ENCODE results near the gene KRTAP4-8.
"Not testable (repeated sequence)": the region's sequence is repeated elsewhere in the genome, so short reads cannot be mapped to it uniquely, and the experiment has no call there.

The KRTAP4-8 gene

GRCh38 chr17:41123991-41124371 lies 26.0 kb upstream of the KRTAP4-8 start, which contains the start of gene KRTAP4-12:
KRTAP4-12 (minus strand) TSS chr17:41124182; CDS start chr17:41124122, 60 bp downstream.
- not testable (repeated sequence) for H3K4me1 ChIP-seq (ENCODE audit: control insufficient read depth, insufficient read depth, low read length); H3K27me3 ChIP-seq (ENCODE audit: control insufficient read depth, insufficient read depth, low read length); H3K9me3 ChIP-seq (ENCODE audit: control insufficient read depth, insufficient read depth, low read length)

GRCh38 chr17:41123292-41123990 lies 25.5 kb upstream of the KRTAP4-8 start:
- H3K4me3 ChIP-seq (ENCODE audit: low read depth, low read length); H3K4me1 ChIP-seq (ENCODE audit: control insufficient read depth, insufficient read depth, low read length); H3K36me3 ChIP-seq (ENCODE audit: control insufficient read depth, insufficient read depth, low read length); H3K9me3 ChIP-seq (ENCODE audit: control insufficient read depth, insufficient read depth, low read length); H3K9ac ChIP-seq (ENCODE audit: low read depth, low read length); H3K27me3 ChIP-seq (ENCODE audit: control insufficient read depth, insufficient read depth, low read length): not testable (repeated sequence)

More at GRCh38 chr17:41123991-41124371, 26.0 kb upstream of the KRTAP4-8 start, which contains the start of gene KRTAP4-12:
- not testable (repeated sequence) for H3K36me3 ChIP-seq (ENCODE audit: control insufficient read depth, insufficient read depth, low read length); H3K9ac ChIP-seq (ENCODE audit: low read depth, low read length); H3K4me3 ChIP-seq (ENCODE audit: low read depth, low read length)

GRCh38 chr17:41121742-41122141 lies 23.8 kb upstream of the KRTAP4-8 start:
- no peak overlapping the region for H3K4me3 ChIP-seq (ENCODE audit: low read depth, low read length)
- no peaks in the 10 kb centered on the region for H3K36me3 ChIP-seq (ENCODE audit: control insufficient read depth, insufficient read depth, low read length)
- H3K27me3 ChIP-seq (ENCODE audit: control insufficient read depth, insufficient read depth, low read length) = no peaks in the 10 kb centered on the region
- H3K4me1 ChIP-seq (ENCODE audit: control insufficient read depth, insufficient read depth, low read length) = no peaks in the 10 kb centered on the region
- no peaks in the 10 kb centered on the region for H3K9me3 ChIP-seq (ENCODE audit: control insufficient read depth, insufficient read depth, low read length)
- H3K9ac ChIP-seq (ENCODE audit: low read depth, low read length) = no peak overlapping the region

GRCh38 chr17:41119696-41120690 lies 22.1 kb upstream of the KRTAP4-8 start:
- H3K4me1 ChIP-seq (ENCODE audit: control insufficient read depth, insufficient read depth, low read length); H3K4me3 ChIP-seq (ENCODE audit: low read depth, low read length); H3K9ac ChIP-seq (ENCODE audit: low read depth, low read length): not testable (repeated sequence)

GRCh38 chr17:41118721-41119120 lies 20.8 kb upstream of the KRTAP4-8 start:
- H3K9me3 ChIP-seq (ENCODE audit: control insufficient read depth, insufficient read depth, low read length) = no peaks in the 10 kb centered on the region
- no peaks in the 10 kb centered on the region for H3K4me1 ChIP-seq (ENCODE audit: control insufficient read depth, insufficient read depth, low read length)
- H3K27me3 ChIP-seq (ENCODE audit: control insufficient read depth, insufficient read depth, low read length) = no peaks in the 10 kb centered on the region
- H3K9ac ChIP-seq (ENCODE audit: low read depth, low read length) = no peak overlapping the region
- H3K36me3 ChIP-seq (ENCODE audit: control insufficient read depth, insufficient read depth, low read length) = no peaks in the 10 kb centered on the region
- H3K4me3 ChIP-seq (ENCODE audit: low read depth, low read length) = no peak overlapping the region

More at GRCh38 chr17:41119696-41120690, 22.1 kb upstream of the KRTAP4-8 start:
- H3K36me3 ChIP-seq (ENCODE audit: control insufficient read depth, insufficient read depth, low read length); H3K9me3 ChIP-seq (ENCODE audit: control insufficient read depth, insufficient read depth, low read length); H3K27me3 ChIP-seq (ENCODE audit: control insufficient read depth, insufficient read depth, low read length): not testable (repeated sequence)

- H3K36me3 ChIP-seq (ENCODE audit: control insufficient read depth, insufficient read depth, low read length); H3K27me3 ChIP-seq (ENCODE audit: control insufficient read depth, insufficient read depth, low read length); H3K4me1 ChIP-seq (ENCODE audit: control insufficient read depth, insufficient read depth, low read length): not testable (repeated sequence)
Measured at GRCh38 chr17:41117846-41118386, 20.0 kb upstream of the KRTAP4-8 start, which contains the start of gene KRTAP4-11. KRTAP4-11 (minus strand) TSS chr17:41118373; CDS start chr17:41118315, 58 bp downstream.

GRCh38 chr17:41116297-41116696 lies 18.4 kb upstream of the KRTAP4-8 start:
- Histone ChIP-seq H3K9ac (ENCODE audit: low read depth, low read length) (no peak overlapping the region), H3K27me3 (ENCODE audit: control insufficient read depth, insufficient read depth, low read length) (no peaks in the 10 kb centered on the region), H3K4me1 (ENCODE audit: control insufficient read depth, insufficient read depth, low read length) (no peaks in the 10 kb centered on the region), H3K9me3 (ENCODE audit: control insufficient read depth, insufficient read depth, low read length) (peaks cover 6% of the 10 kb centered on the region), H3K4me3 (ENCODE audit: low read depth, low read length) (no peak overlapping the region), H3K36me3 (ENCODE audit: control insufficient read depth, insufficient read depth, low read length) (no peaks in the 10 kb centered on the region)

More at GRCh38 chr17:41117846-41118386, 20.0 kb upstream of the KRTAP4-8 start, which contains the start of gene KRTAP4-11:
- not testable (repeated sequence) for H3K4me3 ChIP-seq (ENCODE audit: low read depth, low read length); H3K9me3 ChIP-seq (ENCODE audit: control insufficient read depth, insufficient read depth, low read length); H3K9ac ChIP-seq (ENCODE audit: low read depth, low read length)

- Histone ChIP-seq H3K9ac (ENCODE audit: low read depth, low read length) (no peak overlapping the region), H3K27me3 (ENCODE audit: control insufficient read depth, insufficient read depth, low read length) (no peaks in the 10 kb centered on the region), H3K36me3 (ENCODE audit: control insufficient read depth, insufficient read depth, low read length) (no peaks in the 10 kb centered on the region), H3K9me3 (ENCODE audit: control insufficient read depth, insufficient read depth, low read length) (peaks cover 9% of the 10 kb centered on the region), H3K4me1 (ENCODE audit: control insufficient read depth, insufficient read depth, low read length) (peaks cover 12% of the 10 kb centered on the region), H3K4me3 (ENCODE audit: low read depth, low read length) (no peak overlapping the region)
Measured at GRCh38 chr17:41111151-41111885, 13.4 kb upstream of the KRTAP4-8 start.

- not testable (repeated sequence) for H3K27me3 ChIP-seq (ENCODE audit: control insufficient read depth, insufficient read depth, low read length); H3K9me3 ChIP-seq (ENCODE audit: control insufficient read depth, insufficient read depth, low read length); H3K36me3 ChIP-seq (ENCODE audit: control insufficient read depth, insufficient read depth, low read length); H3K9ac ChIP-seq (ENCODE audit: low read depth, low read length); H3K4me3 ChIP-seq (ENCODE audit: low read depth, low read length)
- H3K4me1 ChIP-seq (ENCODE audit: control insufficient read depth, insufficient read depth, low read length) = peaks cover 12% of the 10 kb centered on the region
Measured at GRCh38 chr17:41108728-41109386, 10.9 kb upstream of the KRTAP4-8 start.

- Histone ChIP-seq H3K9ac (ENCODE audit: low read depth, low read length) (no peak overlapping the region), H3K4me1 (ENCODE audit: control insufficient read depth, insufficient read depth, low read length) (peaks cover 12% of the 10 kb centered on the region), H3K27me3 (ENCODE audit: control insufficient read depth, insufficient read depth, low read length) (no peaks in the 10 kb centered on the region), H3K9me3 (ENCODE audit: control insufficient read depth, insufficient read depth, low read length) (peaks cover 9% of the 10 kb centered on the region), H3K4me3 (ENCODE audit: low read depth, low read length) (no peak overlapping the region), H3K36me3 (ENCODE audit: control insufficient read depth, insufficient read depth, low read length) (no peaks in the 10 kb centered on the region)
Measured at GRCh38 chr17:41107941-41108450, 10.1 kb upstream of the KRTAP4-8 start.

Measured in iPS-15b (cell line).